Cerebellar nuclear complex (tissue), 1 donor: ENCODE measurements around the gene CCND2.

Experiments used
- DNase-seq, 2 experiments: peaks; one replicate each; lab custom pipeline; 2025; lab: John Stamatoyannopoulos, UW

CCND2 gene

DNA sequence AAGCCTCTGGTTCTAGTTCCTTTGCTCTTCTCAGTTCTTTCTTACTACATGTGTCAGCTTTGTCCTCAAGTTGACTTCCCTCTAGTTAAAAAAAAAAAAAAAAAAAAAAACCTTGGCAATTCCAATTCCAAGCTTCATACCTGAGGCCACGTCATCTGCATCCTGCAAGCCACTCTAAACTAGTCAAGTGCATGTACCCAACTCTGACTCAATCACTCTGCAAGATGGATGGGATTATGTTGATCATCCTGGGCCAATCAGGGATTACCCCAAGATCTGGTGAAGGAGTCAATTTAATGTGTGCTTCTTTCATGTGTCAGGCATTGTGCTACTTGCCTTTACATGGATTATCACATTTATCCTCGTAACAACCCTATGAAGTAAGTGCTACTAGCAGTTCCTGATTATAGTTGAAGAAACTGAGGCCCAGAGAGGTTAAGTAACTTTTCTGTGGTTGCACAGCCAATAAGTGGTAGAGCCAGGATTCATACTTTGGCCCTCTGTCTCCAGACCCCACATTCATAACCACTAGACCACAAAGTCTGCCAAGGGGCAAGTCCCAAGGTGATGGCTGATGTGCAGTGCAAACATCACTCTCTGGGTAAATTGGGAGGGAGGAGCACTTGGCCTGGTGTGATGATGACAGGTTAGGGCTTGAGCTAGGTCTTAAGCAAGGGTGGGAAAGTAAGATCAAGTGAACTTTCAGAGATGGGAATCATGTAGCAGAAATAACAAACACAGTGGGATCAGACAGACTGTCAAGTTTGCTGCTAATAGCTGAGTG is 17.3 kb upstream of the CCND2 start:
- no peak for DNase-seq

GRCh38 chr12:4257442-4257841 is 16.1 kb upstream of the CCND2 start:
- DNase-seq: no peak

- DNase-seq: no peak
These were observed 14.5 kb upstream of the CCND2 start for GRCh38 chr12:4259099-4259498.

GRCh38 chr12:4261655-4262054 is 11.9 kb upstream of the CCND2 start:
- DNase-seq: no peak

- DNase-seq: no peak
These were observed 8.3 kb upstream of the CCND2 start for GRCh38 chr12:4265280-4265679.

DNA sequence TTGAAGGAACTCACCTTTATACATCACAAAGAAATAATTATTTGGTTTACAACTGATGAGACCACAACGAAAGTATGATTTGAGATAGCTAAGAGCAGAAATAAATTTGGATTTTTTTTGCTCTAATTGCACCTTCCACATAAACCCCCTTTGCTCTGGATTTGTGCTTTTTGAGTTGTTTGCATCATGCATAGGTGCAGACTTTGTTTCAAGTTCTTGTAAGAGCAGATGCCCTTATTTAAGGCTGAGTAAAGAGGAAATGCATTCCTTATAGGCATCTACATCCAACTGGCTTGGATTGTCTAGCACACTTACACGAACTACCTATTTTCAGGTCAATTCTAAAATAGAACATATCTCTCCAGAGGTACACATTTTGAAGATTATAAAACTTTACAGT is 6.6 kb upstream of the CCND2 start:
- no peak for DNase-seq

GRCh38 chr12:4267704-4268328 is 5.7 kb upstream of the CCND2 start:
- DNase-seq: no peak

DNA sequence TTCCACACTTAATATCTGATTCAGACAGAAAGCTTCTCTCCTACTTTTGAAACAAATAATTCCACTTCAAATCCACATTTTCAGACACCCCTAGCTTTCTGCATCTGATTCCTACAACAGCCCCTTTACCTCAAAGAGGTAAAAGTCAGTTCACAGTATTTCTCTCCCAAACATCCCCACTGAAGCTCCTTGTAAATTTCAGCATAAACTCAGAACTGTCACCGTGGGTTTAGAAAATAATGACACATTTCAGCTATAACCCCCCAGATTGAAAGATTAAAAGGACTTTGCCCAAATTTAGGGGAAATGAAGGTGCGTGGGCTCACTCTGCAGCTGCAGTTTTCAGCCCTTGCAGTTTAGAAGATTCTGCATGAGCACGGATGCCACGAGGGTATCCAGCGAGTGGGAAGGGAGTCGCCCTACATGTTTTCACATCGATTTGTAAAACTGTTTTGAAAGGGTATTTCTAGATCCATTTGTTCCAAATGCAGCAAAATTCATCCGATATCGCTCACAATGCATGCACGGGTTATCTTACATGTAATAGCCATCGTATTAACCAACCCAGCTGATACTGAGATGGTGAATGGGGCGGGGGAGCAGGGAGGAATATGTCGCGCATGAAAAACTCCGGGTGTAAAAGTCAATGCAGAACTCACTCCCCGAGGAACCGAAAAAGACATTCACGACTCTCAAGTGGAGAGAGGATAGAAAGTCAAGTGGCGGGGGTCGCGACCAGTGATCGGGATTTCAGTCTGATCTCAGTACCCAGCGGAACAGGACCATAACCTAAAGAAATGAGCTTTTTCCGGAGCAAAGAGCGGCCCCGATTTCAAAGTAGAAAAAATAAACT is 5.0 kb upstream of the CCND2 start:
- DNase-seq: no peak

DNA sequence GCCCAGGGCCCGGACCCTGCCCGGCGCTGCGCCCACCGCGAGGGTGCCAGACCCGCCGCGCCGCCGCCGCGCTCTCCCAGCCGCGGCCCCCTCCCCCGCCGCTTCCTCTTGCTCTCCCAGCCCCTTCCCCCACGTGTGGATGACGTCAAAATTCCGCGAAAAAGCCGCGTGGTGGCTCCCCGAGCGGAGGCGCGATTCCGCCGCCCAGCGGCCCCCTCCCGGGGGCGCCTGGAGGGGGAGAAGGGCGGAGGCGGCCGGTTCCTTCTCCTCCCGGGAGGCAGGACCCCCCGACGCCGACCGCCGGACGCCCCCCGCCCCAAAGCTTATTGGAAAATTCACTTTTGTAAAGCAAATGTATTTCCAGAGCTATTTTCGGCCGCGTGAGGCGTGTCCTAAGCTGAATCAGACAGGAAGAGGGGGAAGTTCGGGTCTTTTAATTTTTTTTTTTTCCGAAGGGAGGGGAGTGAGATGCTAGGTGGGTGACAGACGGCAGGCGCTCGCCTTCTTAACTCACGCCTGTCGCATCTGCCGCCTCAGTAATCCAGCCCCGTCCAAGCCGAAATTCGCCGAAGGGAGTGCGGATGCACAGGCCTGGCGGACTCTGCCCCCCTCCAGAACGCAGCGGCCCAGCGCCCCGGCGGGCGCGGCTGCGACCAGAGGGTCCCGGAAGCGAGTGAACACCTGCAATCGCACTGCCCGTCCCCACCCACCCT is 4.1 kb upstream of the CCND2 start:
- no peak for DNase-seq

DNA sequence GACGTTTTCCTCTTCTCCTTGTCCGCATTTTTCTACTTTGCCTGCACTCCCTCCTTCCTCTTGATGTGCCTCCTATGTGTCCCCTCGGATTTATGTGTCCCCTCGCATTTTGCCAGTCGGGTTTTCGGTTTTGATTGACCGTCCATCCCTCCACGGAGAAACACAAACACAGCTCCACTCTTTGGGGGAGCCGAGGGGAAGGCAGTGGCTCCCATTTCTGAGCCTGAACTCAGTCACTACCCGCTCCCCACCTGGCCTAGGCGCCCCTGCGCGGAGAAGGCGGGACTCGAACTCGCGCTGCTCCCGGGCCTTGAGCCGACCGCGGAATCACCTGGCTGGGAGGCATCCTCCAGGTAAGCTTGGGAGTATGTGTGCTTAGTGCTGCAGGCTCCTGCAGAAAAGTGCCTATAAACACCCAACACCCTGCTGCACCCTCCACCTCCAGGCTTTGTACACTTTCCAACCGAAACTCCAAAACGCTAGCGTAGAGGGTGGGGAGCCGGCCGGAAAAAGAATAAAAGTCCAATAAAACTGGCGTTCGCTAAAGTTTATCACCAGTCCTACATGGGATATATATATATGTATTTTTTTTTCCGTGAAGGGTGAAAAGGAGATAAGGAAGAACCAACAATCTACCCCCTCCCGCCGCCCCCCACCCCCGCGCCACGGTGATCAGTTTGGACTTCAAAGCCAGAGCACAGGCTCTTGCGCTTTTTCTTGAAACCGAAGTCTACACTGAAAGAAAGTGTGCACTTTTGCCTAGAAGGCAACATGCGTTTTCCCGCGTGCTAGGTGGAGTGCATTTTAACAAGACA is 3.3 kb upstream of the CCND2 start:
- no peak for DNase-seq

DNA sequence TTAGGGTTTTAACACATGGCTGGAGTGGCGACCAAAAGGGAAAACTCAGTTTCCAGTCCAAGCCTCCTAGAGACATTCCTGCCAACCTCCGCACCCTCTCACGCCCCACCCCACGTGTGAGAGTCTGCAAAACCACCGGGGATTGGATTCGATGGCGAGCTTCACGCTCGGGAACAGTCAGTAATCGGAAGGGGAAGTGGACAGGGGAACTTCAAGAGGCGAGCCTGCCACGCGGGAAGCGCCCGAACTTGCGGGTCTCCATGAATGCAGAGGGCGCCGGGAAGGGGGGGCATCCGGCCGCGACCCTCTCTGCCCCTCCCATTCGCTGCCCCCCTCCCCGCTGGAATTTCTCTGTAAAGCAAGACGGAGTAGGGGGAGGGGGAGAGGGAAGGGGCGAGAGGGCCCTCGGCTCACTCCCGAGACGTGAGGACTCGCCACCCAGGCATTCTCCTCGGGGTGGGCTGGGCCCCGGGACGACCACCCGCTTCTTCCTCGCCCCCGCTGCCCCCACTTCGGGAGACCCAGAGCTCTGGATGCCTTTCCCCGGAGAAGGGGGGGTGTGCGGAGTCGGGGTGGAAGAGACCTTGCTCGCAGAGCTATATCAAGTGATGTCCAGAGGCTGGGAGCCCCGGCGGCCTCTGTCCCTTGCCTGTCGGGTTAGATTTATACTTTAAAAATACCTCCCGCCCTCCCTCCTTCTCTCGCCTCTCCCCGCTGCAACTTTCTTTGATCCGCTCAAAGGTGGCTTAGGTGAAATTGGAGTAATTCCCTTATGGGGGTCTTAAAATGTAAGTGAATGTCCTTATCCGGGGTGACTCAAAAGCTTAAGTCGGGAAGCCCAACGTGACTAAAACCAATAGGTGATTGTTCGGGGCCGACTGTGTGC is 2.5 kb upstream of the CCND2 start:
- no peak for DNase-seq

DNA sequence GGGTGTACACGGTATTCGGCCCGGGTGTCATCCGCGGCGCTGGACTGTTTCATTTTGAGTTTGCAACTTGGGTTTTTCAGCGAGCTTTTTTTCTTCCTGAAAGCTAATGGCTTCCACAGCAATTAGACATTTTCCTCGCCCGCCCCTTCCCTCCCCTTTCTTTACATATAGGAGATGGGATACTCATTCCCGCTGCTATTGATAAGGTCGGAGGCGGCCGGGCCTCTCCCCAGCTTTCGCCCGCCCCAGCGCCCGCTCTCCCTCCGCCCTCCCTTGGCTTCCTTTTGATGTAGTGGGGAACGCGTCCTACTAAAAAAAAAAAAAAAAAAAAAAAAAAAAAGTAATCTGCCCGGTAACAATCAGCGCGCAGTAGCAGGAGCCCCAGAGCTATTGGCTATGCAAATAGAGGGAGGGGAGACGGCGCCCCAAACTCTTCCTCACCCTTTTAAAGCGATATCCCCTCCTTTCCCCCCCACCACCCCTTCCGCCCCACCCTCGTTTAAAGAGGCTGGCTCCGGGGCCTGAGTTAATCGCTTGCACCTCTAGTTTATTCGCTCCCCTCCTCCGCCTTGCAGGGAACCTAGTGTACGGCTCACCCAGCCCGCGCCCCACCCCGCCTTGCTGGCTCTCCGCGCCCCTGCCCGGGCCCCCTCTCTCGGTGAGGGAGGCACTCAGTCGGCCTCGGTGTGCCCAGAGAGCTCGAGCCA is 1.7 kb upstream of the CCND2 start:
- DNase-seq: no peak

DNA sequence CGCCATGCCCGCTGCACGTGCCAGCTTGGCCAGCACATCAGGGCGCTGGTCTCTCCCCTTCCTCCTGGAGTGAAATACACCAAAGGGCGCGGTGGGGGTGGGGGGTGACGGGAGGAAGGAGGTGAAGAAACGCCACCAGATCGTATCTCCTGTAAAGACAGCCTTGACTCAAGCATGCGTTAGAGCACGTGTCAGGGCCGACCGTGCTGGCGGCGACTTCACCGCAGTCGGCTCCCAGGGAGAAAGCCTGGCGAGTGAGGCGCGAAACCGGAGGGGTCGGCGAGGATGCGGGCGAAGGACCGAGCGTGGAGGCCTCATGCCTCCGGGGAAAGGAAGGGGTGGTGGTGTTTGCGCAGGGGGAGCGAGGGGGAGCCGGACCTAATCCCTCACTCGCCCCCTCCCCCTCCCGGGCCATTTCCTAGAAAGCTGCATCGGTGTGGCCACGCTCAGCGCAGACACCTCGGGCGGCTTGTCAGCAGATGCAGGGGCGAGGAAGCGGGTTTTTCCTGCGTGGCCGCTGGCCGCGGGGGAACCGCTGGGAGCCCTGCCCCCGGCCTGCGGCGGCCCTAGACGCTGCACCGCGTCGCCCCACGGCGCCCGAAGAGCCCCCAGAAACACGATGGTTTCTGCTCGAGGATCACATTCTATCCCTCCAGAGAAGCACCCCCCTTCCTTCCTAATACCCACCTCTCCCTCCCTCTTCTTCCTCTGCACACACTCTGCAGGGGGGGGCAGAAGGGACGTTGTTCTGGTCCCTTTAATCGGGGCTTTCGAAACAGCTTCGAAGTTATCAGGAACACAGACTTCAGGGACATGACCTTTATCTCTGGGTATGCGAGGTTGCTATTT is 914 bp upstream of the CCND2 start:
- no peak for DNase-seq

- DNase-seq: no peak
These were observed 300 bp upstream of the CCND2 start for GRCh38 chr12:4273273-4273651.

DNA sequence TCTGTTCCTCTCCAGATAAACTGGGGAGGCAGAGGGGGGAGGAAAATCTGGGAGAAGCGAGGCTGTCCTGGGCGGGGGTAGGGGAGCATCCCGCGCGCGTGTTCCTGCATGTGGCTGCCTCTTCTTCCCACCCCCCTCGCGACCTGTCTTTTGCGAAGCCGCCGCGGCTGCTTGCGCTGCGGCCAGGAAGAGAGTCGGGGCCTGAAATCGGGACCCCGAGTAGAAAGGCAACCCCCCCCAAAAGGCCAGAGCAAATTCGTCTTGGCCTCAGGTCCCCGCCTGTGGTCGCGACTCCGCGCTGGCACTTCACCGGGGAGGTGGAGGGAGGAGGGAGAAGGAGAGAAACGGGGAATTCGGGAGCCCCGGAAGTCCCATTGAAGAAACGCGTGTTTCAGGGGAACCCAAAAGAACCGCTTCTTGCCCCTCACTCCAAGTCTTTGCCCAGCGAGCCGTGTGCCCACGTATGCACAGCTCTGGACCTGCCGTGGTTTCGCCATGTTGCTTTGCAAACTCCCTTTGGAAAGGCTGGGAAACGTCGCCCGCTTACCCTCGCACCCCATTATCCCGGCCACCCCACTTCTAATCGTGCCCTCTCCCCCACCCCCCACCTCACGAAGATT is 944 bp downstream of the CCND2 start:
- DNase-seq: no peak

- no peak for DNase-seq
These were observed 1.7 kb downstream of the CCND2 start for GRCh38 chr12:4275016-4275869.

DNA sequence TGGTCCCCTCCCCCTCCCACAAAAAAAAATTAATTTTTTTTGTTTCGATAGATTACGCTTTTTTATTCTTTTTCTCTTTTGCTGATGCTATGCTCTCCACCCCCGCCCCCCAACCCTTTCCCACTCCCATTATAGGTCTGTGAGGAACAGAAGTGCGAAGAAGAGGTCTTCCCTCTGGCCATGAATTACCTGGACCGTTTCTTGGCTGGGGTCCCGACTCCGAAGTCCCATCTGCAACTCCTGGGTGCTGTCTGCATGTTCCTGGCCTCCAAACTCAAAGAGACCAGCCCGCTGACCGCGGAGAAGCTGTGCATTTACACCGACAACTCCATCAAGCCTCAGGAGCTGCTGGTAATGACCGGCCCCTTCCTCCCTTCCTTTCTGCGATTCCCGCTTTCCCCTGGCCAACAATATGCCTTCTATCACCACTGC is 2.3 kb downstream of the CCND2 start:
- no peak for DNase-seq
